ENCODE results near the gene FBXO44.

DNA sequence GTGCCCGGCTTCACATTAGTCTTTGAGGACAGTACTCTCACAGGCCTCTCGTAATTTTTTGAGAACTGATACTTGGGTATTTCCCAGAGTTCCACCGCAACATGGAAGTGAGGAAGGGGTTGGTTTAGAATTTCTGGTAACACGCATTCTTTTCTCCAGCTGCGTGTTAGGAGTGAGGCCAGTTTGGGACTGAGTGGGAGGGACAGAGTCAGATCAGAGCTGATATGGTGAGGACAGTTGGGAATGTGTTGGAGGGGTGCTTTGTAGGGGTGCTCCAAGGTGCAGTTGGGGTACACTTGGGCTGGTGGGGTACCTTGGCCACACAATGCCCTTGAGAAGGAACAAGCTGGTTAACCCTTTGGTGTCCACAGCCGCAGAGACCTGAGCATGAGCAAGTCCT, 16.1 kb downstream of the FBXO44 start:
- TF ChIP-seq POLR2AphosphoS5 (IDR thresholded peaks at IDR 0.05) (no peak), CTCF (IDR thresholded peaks at IDR 0.05 in 8 of 11, conservative IDR thresholded peaks at IDR 0.05 in 3 of 11) (no peak), POLR2A (IDR thresholded peaks at IDR 0.05) (no peak)
